ENCODE data around the gene NT5DC1. TPM values are rescaled to one million over a fixed set of nuclear protein-coding genes. Genes with fewer than 3 reads are reported as not detected.
A peak's percentile ranks its signal among the peaks of the same experiment; 100 is the strongest.

NT5DC1 gene
- total RNA-seq, 6 experiments from 2014 or later: 24.8 to 35.3 (median 31.9) TPM

GRCh38 chr6:116267836-116268588, 167.4 kb downstream of the NT5DC1 start:
- H3K4me3 Mint-ChIP-seq: peak overlapping the region; percentile 4; the same call in 1 of the 2 replicates
- DNase-seq: no peak
- peak overlapping the region; percentile 70 for H3K27ac Mint-ChIP-seq
- peaks cover 48% of the 10 kb centered on the region for H3K4me1 Mint-ChIP-seq (ENCODE audit: low read depth)
- peaks cover 16% of the 10 kb centered on the region for H3K9me3 Mint-ChIP-seq
- no peak for TF ChIP-seq CTCF (IDR thresholded peaks at IDR 0.05)
- no peaks in the 10 kb centered on the region; the same call in 1 of the 2 replicates for H3K27me3 Mint-ChIP-seq (ENCODE audit: insufficient read depth)
- H3K36me3 Mint-ChIP-seq (ENCODE audit: low read depth): peaks cover 23% of the 10 kb centered on the region

- Mint-ChIP-seq H3K4me3 (no peak overlapping the region; the same call in 1 of the 2 replicates), H3K27me3 (ENCODE audit: insufficient read depth) (no peaks in the 10 kb centered on the region; the same call in 1 of the 2 replicates), H3K9me3 (peaks cover 9% of the 10 kb centered on the region), H3K36me3 (ENCODE audit: low read depth) (peaks cover 16% of the 10 kb centered on the region), H3K4me1 (ENCODE audit: low read depth) (peaks cover 48% of the 10 kb centered on the region), H3K27ac (peak overlapping the region; percentile 48)
- peak; percentile 95 for TF ChIP-seq CTCF (IDR thresholded peaks at IDR 0.05)
- DNase-seq: peak; percentile 84
These were observed 168.1 kb downstream of the NT5DC1 start for GRCh38 chr6:116268589-116269293.

GRCh38 chr6:116271149-116271708, 170.6 kb downstream of the NT5DC1 start:
- Mint-ChIP-seq H3K27ac (no peak overlapping the region), H3K36me3 (ENCODE audit: low read depth) (peaks cover 10% of the 10 kb centered on the region), H3K4me1 (ENCODE audit: low read depth) (peaks cover 44% of the 10 kb centered on the region), H3K4me3 (no peak overlapping the region), H3K9me3 (no peaks in the 10 kb centered on the region), H3K27me3 (ENCODE audit: insufficient read depth) (no peaks in the 10 kb centered on the region)
- TF ChIP-seq CTCF (IDR thresholded peaks at IDR 0.05): no peak
- no peak for DNase-seq

- 0 out of 2 replicates have a peak overlapping the region, but pooled peaks have one; percentile 10 for H3K27ac Mint-ChIP-seq
- peak overlapping the region; percentile 94 for H3K4me3 Mint-ChIP-seq
- no peak for TF ChIP-seq CTCF (IDR thresholded peaks at IDR 0.05)
- H3K27me3 Mint-ChIP-seq (ENCODE audit: insufficient read depth): peaks cover 5% of the 10 kb centered on the region
- peaks cover 64% of the 10 kb centered on the region for H3K4me1 Mint-ChIP-seq (ENCODE audit: low read depth)
- H3K36me3 Mint-ChIP-seq (ENCODE audit: low read depth): peaks cover 46% of the 10 kb centered on the region
- peaks cover 3% of the 10 kb centered on the region; the same call in 1 of the 2 replicates for H3K9me3 Mint-ChIP-seq
- no peak for DNase-seq
These were observed 176.5 kb downstream of the NT5DC1 start for GRCh38 chr6:116277124-116277523.

GRCh38 chr6:116278481-116278829, 177.8 kb downstream of the NT5DC1 start:
- peaks cover 5% of the 10 kb centered on the region for H3K27me3 Mint-ChIP-seq (ENCODE audit: insufficient read depth)
- peak overlapping the region; percentile 100; the same call in 1 of the 2 replicates for H3K27ac Mint-ChIP-seq
- peak overlapping the region; percentile 94 for H3K4me3 Mint-ChIP-seq
- H3K4me1 Mint-ChIP-seq (ENCODE audit: low read depth): peaks cover 71% of the 10 kb centered on the region
- peaks cover 3% of the 10 kb centered on the region; the same call in 1 of the 2 replicates for H3K9me3 Mint-ChIP-seq
- TF ChIP-seq CTCF (IDR thresholded peaks at IDR 0.05): no peak
- DNase-seq: no peak
- H3K36me3 Mint-ChIP-seq (ENCODE audit: low read depth): peaks cover 46% of the 10 kb centered on the region
